GM12874 (cell line): Measurements from ENCODE around the gene MYO6.

ENCODE experiments used
- TF ChIP-seq, protein P1 (sequence below): IDR thresholded peaks from 2 replicates; pipeline ENCODE4 v1.5.1; 2011; ENCODE audit warnings: low read depth, mild to moderate bottlenecking, control low read depth, low read length, moderate library complexity; ENCODE audit not compliant: insufficient read depth

The MYO6 gene

DNA sequence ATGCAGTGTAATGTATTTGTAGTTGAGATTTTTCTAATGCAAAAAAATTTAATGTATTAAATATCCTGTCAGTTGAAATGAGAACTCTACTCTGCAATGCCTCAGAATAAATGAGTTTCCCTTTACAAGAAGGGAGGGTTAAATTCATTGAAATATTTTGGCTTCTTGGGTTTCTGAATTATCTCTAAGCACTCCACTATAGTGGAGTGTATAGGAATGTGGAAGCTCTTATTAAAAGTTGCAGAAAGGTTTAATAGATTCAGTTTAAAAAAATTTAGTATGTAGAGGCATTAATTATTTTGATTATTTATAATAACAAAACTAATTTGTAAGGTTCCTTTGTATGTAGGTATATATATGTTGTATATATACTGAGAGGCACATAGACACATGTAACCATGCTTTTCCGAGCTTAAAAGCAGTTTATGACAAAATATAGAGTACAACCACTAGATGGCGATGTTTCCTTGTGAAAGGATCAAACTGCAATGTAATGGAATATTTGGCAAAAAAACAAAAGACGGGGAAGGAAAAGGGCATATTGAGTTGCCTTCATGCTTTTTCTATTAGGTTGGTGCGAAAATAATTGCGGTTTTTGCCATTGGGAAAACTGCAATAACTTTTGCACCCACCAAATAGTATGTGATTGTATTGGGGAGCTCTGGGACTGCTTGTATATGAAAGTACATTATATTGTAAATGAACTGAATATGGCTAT is 144.2 kb downstream of the MYO6 start:
- TF ChIP-seq, protein P1, sequence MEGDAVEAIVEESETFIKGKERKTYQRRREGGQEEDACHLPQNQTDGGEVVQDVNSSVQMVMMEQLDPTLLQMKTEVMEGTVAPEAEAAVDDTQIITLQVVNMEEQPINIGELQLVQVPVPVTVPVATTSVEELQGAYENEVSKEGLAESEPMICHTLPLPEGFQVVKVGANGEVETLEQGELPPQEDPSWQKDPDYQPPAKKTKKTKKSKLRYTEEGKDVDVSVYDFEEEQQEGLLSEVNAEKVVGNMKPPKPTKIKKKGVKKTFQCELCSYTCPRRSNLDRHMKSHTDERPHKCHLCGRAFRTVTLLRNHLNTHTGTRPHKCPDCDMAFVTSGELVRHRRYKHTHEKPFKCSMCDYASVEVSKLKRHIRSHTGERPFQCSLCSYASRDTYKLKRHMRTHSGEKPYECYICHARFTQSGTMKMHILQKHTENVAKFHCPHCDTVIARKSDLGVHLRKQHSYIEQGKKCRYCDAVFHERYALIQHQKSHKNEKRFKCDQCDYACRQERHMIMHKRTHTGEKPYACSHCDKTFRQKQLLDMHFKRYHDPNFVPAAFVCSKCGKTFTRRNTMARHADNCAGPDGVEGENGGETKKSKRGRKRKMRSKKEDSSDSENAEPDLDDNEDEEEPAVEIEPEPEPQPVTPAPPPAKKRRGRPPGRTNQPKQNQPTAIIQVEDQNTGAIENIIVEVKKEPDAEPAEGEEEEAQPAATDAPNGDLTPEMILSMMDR: peak; percentile 59

DNA sequence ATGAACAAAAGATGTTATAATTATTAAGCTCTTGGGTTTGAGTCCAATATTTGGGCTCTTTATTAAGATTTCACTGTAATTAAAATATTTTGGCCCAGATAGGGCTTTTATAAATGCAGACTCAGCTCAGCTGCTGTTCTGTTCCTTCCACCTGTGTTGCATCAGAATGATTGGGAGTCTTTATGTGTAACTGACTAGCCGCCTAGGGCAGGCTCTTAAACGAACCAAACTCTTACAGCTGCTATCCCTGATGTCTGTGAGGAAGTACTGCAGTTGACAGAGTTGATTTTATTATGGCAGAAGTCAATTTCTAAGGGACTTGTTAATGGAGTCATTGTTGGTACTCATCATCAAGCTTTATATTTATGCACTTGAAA is 144.7 kb downstream of the MYO6 start:
- TF ChIP-seq, protein P1: no peak

DNA sequence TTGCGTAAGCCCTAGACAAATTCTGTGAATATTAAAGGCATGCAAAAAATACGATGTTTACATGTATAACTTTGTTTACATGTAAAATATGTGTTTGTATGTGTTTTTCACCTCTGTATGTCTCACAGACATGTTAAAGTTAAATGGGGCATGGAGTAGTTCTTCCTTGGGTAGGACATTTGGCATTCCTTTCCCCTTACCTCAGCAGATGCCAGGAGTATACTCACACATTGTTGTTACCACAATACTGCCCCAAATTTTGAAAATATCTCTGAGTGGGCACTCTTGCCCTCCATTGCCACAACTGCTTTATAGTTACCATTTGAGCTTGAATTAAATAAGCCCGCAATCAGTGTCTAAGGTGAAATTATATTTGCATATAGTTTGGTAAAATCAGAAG is 147.5 kb downstream of the MYO6 start:
- TF ChIP-seq, protein P1: no peak

DNA sequence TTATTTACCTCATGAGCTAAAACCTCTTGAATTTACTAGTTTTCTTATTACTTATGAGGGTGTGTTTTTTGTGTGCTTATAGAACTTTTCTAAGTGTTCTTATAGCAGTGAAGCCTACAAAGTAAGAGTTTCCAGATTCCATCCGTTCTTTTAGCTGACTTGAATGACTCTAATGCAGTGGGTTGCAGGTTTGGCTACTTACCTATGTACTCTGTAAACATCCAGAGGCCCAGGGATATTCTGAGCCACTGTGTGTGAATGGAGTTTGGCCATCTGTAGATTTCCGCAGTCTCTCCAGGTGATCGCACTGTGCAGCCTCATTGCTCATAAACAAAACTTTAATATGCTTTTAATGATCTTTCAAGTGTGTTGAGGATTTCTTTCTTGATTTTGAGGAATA is 157.8 kb downstream of the MYO6 start:
- TF ChIP-seq, protein P1: no peak

DNA sequence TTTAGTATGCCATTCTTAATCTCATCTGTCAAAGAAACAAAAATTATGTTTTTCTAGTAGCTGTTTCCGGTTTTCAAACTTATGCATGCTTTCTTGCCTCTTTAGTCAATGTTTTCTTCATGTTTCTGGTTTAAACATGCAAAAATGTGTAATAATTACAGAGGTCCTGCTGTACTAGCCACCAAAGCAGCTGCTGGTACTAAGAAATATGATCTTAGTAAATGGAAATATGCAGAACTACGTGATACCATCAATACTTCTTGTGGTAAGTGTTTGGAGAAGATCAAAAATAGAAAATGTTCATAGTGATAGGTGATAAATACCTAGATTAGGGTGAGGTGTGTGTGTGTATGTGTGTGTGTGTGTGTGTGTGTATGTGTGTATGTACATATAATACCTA is 158.4 kb downstream of the MYO6 start:
- TF ChIP-seq, protein P1: no peak

DNA sequence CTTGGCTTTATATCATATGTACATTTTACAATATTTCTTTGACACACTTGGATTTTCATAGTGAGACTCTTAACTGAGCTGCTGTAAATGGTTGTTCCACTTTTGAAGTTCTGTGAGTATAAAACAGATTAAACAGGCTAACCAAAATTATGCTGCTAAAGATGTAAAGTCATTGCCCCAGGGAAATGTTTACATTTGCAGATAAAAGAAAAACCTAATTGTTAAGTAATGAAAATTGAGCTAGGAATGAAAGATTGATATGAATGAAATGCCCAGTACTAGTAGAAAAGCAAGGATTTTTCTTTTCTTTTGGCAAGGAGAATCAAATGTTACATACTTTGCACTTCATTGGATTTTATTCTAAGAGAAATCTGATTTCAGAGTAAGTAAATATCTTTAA is 164.0 kb downstream of the MYO6 start:
- TF ChIP-seq, protein P1: no peak

DNA sequence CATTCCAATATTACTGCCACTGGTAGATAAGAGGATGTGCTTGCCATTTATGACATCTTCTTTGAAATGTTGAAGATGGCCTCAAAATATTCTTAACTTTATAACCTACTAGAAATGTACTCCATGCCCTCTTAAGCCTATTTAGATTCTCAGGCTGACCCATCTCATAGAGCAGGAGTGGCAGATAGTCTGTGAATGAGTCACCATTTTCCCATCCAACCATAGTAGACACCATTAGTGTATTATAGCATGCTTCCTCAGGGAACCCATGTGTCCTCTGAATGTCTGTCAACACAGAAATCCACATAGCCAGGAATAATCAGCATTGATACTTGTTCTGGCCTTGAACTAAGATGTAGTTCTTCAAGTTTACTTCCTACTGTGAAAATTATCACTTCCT is 173.2 kb downstream of the MYO6 start:
- TF ChIP-seq, protein P1: no peak
